ENCODE measurements around the gene AZI2. TPM values are rescaled to one million over a fixed set of nuclear protein-coding genes. Genes with fewer than 3 reads are reported as not detected.
A peak's percentile ranks its signal among the peaks of the same experiment; 100 is the strongest.

The AZI2 gene
- total and polyA plus RNA-seq, 2 experiments from 2014 or later = 45.4 to 55.3 TPM

- peak; percentile 16 for DNase-seq (ENCODE audit: low spot score)
- Histone ChIP-seq H3K4me2 (no peak overlapping the region), H3K27me3 (no peaks in the 10 kb centered on the region), H3K79me2 (no peaks in the 10 kb centered on the region), H3K9me3 (ENCODE audit: low read depth) (no peaks in the 10 kb centered on the region), H3K27ac (no peak overlapping the region), H3K36me3 (replicated peaks; ENCODE audit: insufficient read depth, low read depth) (no peaks in the 10 kb centered on the region), H3K4me1 (ENCODE audit: insufficient read depth) (no peaks in the 10 kb centered on the region), H3K4me3 (no peak overlapping the region), H2AFZ (no peak overlapping the region), H3K9me2 (replicated peaks; ENCODE audit: insufficient read depth) (no peaks in the 10 kb centered on the region), H4K20me1 (ENCODE audit: insufficient read depth, poor library complexity, severe bottlenecking) (no peaks in the 10 kb centered on the region)
- 81% methylated on average over 4 of the region's 4 CpGs for WGBS (ENCODE audit: low lambda C conversion rate, missing lambda C conversion rate)
- TF ChIP-seq, protein P1, sequence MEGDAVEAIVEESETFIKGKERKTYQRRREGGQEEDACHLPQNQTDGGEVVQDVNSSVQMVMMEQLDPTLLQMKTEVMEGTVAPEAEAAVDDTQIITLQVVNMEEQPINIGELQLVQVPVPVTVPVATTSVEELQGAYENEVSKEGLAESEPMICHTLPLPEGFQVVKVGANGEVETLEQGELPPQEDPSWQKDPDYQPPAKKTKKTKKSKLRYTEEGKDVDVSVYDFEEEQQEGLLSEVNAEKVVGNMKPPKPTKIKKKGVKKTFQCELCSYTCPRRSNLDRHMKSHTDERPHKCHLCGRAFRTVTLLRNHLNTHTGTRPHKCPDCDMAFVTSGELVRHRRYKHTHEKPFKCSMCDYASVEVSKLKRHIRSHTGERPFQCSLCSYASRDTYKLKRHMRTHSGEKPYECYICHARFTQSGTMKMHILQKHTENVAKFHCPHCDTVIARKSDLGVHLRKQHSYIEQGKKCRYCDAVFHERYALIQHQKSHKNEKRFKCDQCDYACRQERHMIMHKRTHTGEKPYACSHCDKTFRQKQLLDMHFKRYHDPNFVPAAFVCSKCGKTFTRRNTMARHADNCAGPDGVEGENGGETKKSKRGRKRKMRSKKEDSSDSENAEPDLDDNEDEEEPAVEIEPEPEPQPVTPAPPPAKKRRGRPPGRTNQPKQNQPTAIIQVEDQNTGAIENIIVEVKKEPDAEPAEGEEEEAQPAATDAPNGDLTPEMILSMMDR (IDR thresholded peaks at IDR 0.05; ENCODE audit: poor library complexity) = no peak
- TF ChIP-seq EZH2phosphoT487 (IDR thresholded peaks at IDR 0.05; ENCODE audit: low read depth, severe bottlenecking, unreplicated experiment) = no peak
Observed at GRCh38 chr3:28376424-28376823, 27.8 kb upstream of the AZI2 start.

GRCh38 chr3:28349469-28350000 lies 911 bp upstream of the AZI2 start:
- Histone ChIP-seq H3K4me2 (peak overlapping the region; percentile 75), H3K9me2 (replicated peaks; ENCODE audit: insufficient read depth) (no peaks in the 10 kb centered on the region), H3K79me2 (peaks cover 53% of the 10 kb centered on the region), H2AFZ (peak overlapping the region; percentile 80), H3K4me1 (ENCODE audit: insufficient read depth) (peaks cover 7% of the 10 kb centered on the region), H4K20me1 (ENCODE audit: insufficient read depth, poor library complexity, severe bottlenecking) (peaks cover 5% of the 10 kb centered on the region), H3K36me3 (replicated peaks; ENCODE audit: insufficient read depth, low read depth) (no peaks in the 10 kb centered on the region), H3K9me3 (ENCODE audit: low read depth) (peaks cover 7% of the 10 kb centered on the region), H3K4me3 (peak overlapping the region; percentile 32), H3K27ac (peak overlapping the region; percentile 99), H3K27me3 (no peaks in the 10 kb centered on the region)
- no peak for DNase-seq (ENCODE audit: low spot score)
- 38% methylated on average over 13 of the region's 13 CpGs for WGBS (ENCODE audit: low lambda C conversion rate, missing lambda C conversion rate)
- no peak for TF ChIP-seq EZH2phosphoT487 (IDR thresholded peaks at IDR 0.05; ENCODE audit: low read depth, severe bottlenecking, unreplicated experiment)
- TF ChIP-seq EZH2 (IDR thresholded peaks at IDR 0.05; ENCODE audit: borderline replicate concordance) = no peak
- TF ChIP-seq, protein P1 (IDR thresholded peaks at IDR 0.05; ENCODE audit: poor library complexity) = no peak

- Histone ChIP-seq H3K9me2 (replicated peaks; ENCODE audit: insufficient read depth) (no peaks in the 10 kb centered on the region), H3K36me3 (replicated peaks; ENCODE audit: insufficient read depth, low read depth) (no peaks in the 10 kb centered on the region), H4K20me1 (ENCODE audit: insufficient read depth, poor library complexity, severe bottlenecking) (peaks cover 8% of the 10 kb centered on the region), H3K4me2 (peak overlapping the region; percentile 79), H3K4me3 (peak overlapping the region; percentile 53), H3K4me1 (ENCODE audit: insufficient read depth) (peaks cover 7% of the 10 kb centered on the region), H3K79me2 (peaks cover 65% of the 10 kb centered on the region), H3K27me3 (no peaks in the 10 kb centered on the region), H2AFZ (peak overlapping the region; percentile 68), H3K27ac (peak overlapping the region; percentile 99), H3K9me3 (ENCODE audit: low read depth) (no peaks in the 10 kb centered on the region)
- no peak for DNase-seq (ENCODE audit: low spot score)
- WGBS (ENCODE audit: low lambda C conversion rate, missing lambda C conversion rate) = 3% methylated on average over 12 of the region's 16 CpGs
- TF ChIP-seq, protein P1 (IDR thresholded peaks at IDR 0.05; ENCODE audit: poor library complexity) = no peak
- TF ChIP-seq EZH2phosphoT487 (IDR thresholded peaks at IDR 0.05; ENCODE audit: low read depth, severe bottlenecking, unreplicated experiment) (no peak), EZH2 (IDR thresholded peaks at IDR 0.05; ENCODE audit: borderline replicate concordance) (no peak)
Observed at GRCh38 chr3:28348265-28348628, 377 bp downstream of the AZI2 start.
